ENCODE data around the gene EID3. TPM values are rescaled to one million over a fixed set of nuclear protein-coding genes. Genes with fewer than 3 reads are reported as not detected.

EID3 gene
- total and polyA plus RNA-seq, 4 donors, result 0.89 to 16.6 (median 4.5) TPM

GRCh38 chr12:104344682-104345081, 41.1 kb downstream of the EID3 start:
- WGBS, 2 donors, result 95% methylated on average over 2 of the region's 2 CpGs
- no peak overlapping the region for H3K9ac ChIP-seq (ENCODE audit: insufficient read depth in 1 of 2, low read length in 2 of 2)
- ATAC-seq (ENCODE audit: insufficient read depth, low FRiP score) (no peak), DNase-seq (no peak)
- H3K27me3 ChIP-seq (ENCODE audit: control insufficient read depth in 3 of 3, insufficient read depth in 3 of 3, low read length in 2 of 3), result no peaks in the 10 kb centered on the region
- peaks cover 16 to 52% (median 40%) of the 10 kb centered on the region in 4 donors for H3K36me3 ChIP-seq (ENCODE audit: control insufficient read depth in 4 of 4, insufficient read depth in 4 of 4, low read length in 4 of 4)
- H3K9me3 ChIP-seq (ENCODE audit: control insufficient read depth in 4 of 4, insufficient read depth in 3 of 4, low read length in 3 of 4), result no peaks in the 10 kb centered on the region
- no peak for TF ChIP-seq CTCF (IDR thresholded peaks at IDR 0.05; ENCODE audit: control extremely low read depth, extremely low read depth)
- H3K4me3 ChIP-seq, result no peak overlapping the region
- H3K27ac ChIP-seq (ENCODE audit: low read depth in 1 of 2, low read length in 1 of 2), result no peak overlapping the region
- H3K4me1 ChIP-seq (ENCODE audit: control insufficient read depth in 5 of 5, insufficient read depth in 5 of 5, low read length in 5 of 5), result peaks cover 0 to 9% (median 0%) of the 10 kb centered on the region in 5 donors

- no peaks in the 10 kb centered on the region for H3K9me3 ChIP-seq (ENCODE audit: control insufficient read depth in 4 of 4, insufficient read depth in 3 of 4, low read length in 3 of 4)
- WGBS, 2 donors, result 90 to 96% methylated on average over 7 of the region's 7 CpGs
- H3K4me3 ChIP-seq, result no peak overlapping the region
- H3K4me1 ChIP-seq (ENCODE audit: control insufficient read depth in 5 of 5, insufficient read depth in 5 of 5, low read length in 5 of 5), result peaks cover 0 to 6% (median 0%) of the 10 kb centered on the region in 5 donors
- H3K9ac ChIP-seq (ENCODE audit: insufficient read depth in 1 of 2, low read length in 2 of 2), result no peak overlapping the region
- H3K36me3 ChIP-seq (ENCODE audit: control insufficient read depth in 4 of 4, insufficient read depth in 4 of 4, low read length in 4 of 4), result peaks cover 16 to 47% (median 38%) of the 10 kb centered on the region in 4 donors
- ATAC-seq (ENCODE audit: insufficient read depth, low FRiP score) (no peak), DNase-seq (no peak)
- no peak for TF ChIP-seq CTCF (IDR thresholded peaks at IDR 0.05; ENCODE audit: control extremely low read depth, extremely low read depth)
- no peak overlapping the region for H3K27ac ChIP-seq (ENCODE audit: low read depth in 1 of 2, low read length in 1 of 2)
- H3K27me3 ChIP-seq (ENCODE audit: control insufficient read depth in 3 of 3, insufficient read depth in 3 of 3, low read length in 2 of 3), result no peaks in the 10 kb centered on the region
Measured at GRCh38 chr12:104345234-104346066, 41.9 kb downstream of the EID3 start.

- Histone ChIP-seq H3K4me3 (no peak overlapping the region), H3K9me3 (ENCODE audit: control insufficient read depth in 4 of 4, insufficient read depth in 3 of 4, low read length in 3 of 4) (no peaks in the 10 kb centered on the region), H3K27me3 (ENCODE audit: control insufficient read depth in 3 of 3, insufficient read depth in 3 of 3, low read length in 2 of 3) (no peaks in the 10 kb centered on the region), H3K4me1 (ENCODE audit: control insufficient read depth in 5 of 5, insufficient read depth in 5 of 5, low read length in 5 of 5) (peaks cover 0 to 3% (median 0%) of the 10 kb centered on the region in 5 donors), H3K27ac (ENCODE audit: low read depth in 1 of 2, low read length in 1 of 2) (no peak overlapping the region), H3K9ac (ENCODE audit: insufficient read depth in 1 of 2, low read length in 2 of 2) (no peak overlapping the region), H3K36me3 (ENCODE audit: control insufficient read depth in 4 of 4, insufficient read depth in 4 of 4, low read length in 4 of 4) (peaks cover 16 to 39% (median 35%) of the 10 kb centered on the region in 4 donors)
- DNase-seq (no peak), ATAC-seq (ENCODE audit: insufficient read depth, low FRiP score) (no peak)
- no peak for TF ChIP-seq CTCF (IDR thresholded peaks at IDR 0.05; ENCODE audit: control extremely low read depth, extremely low read depth)
- WGBS, 2 donors, result 88 to 89% methylated on average over 5 of the region's 5 CpGs
Measured at GRCh38 chr12:104347374-104348075, 44.0 kb downstream of the EID3 start.

All from lung (tissue), 12 donors.